Panc1 (cell line): ENCODE data around the gene COMMD10. TPM values are rescaled to one million over a fixed set of nuclear protein-coding genes. Genes with fewer than 3 reads are reported as not detected.

Source experiments
- ATAC-seq: fragments of 200-7000 bp; cut with Tn5 transposase; 2 replicates; pipeline ENCODE4 v1.9.1; 2020; ENCODE audit warnings: mild to moderate bottlenecking, moderate library complexity
- BruUV-seq: library from RNA; stranded (reverse); fragments of 400-500 nt; replicated peaks from 2 replicates; lab custom pipeline; 2021; lab: Mats Ljungman, UMichigan
- CTCF ChIA-PET: fragments of 300-600 bp; sonication (Branson Sonifier 250); formaldehyde crosslinking; loops from one replicate; lab custom pipeline; 2022; ENCODE audit warnings: antibody characterized with exemption; lab: Charles Lee
- POLR2A ChIA-PET: fragments of 300-600 bp; sonication (Branson Sonifier 250); formaldehyde crosslinking; loops from one replicate; lab custom pipeline; 2022; ENCODE audit warnings: antibody characterized with exemption; lab: Charles Lee
- DNase-seq: peaks from one replicate; pipeline ENCODE4 v3.0.0-alpha.2; 2010; ENCODE audit warnings: low read depth, low spot score
- H3K27ac ChIP-seq: 2 replicates; pipeline ENCODE4 v1.5.1; 2011; ENCODE audit warnings: mild to moderate bottlenecking, low read length, inconsistent platforms
- H3K27me3 ChIP-seq: fragments of 200-500 bp; sonication (Bioruptor generic); 2 replicates; pipeline ENCODE4 v1.6.0; 2014; ENCODE audit warnings: low read length, inconsistent platforms; ENCODE audit not compliant: control insufficient read depth, insufficient read depth
- H3K36me3 ChIP-seq: fragments of 200-500 bp; sonication (Bioruptor generic); 2 replicates; pipeline ENCODE4 v1.5.1; 2014; ENCODE audit warnings: inconsistent platforms, mild to moderate bottlenecking, low read length, moderate library complexity; ENCODE audit not compliant: control insufficient read depth, insufficient read depth
- H3K4me1 ChIP-seq: 2 replicates; pipeline ENCODE4 v1.5.1; 2011; ENCODE audit warnings: inconsistent platforms, mild to moderate bottlenecking, low read length, moderate library complexity; ENCODE audit not compliant: control insufficient read depth, insufficient read depth
- H3K4me3 ChIP-seq, 2 experiments: 2 replicates each; pipeline ENCODE4 v1.5.1; 2011 to 2012; ENCODE audit warnings: low read depth in 2 of 2, low read length in 2 of 2, mild to moderate bottlenecking in 2 of 2, inconsistent platforms in 1 of 2, moderate library complexity in 1 of 2
- H3K9me3 ChIP-seq: fragments of 200-500 bp; sonication (Bioruptor generic); 2 replicates; pipeline ENCODE4 v1.5.1; 2014; ENCODE audit warnings: low read depth, mild to moderate bottlenecking, inconsistent platforms, low read length, moderate library complexity; ENCODE audit not compliant: control insufficient read depth, insufficient read depth
- POLR2AphosphoS5 ChIP-seq: IDR thresholded peaks from 2 replicates; pipeline ENCODE4 v1.6.1; 2012; ENCODE audit warnings: mild to moderate bottlenecking, low read depth, low read length, moderate library complexity
- SIN3A ChIP-seq: IDR thresholded peaks from 2 replicates; pipeline ENCODE4 v1.6.1; 2012; ENCODE audit warnings: low read depth, mild to moderate bottlenecking, low read length, moderate library complexity, borderline replicate concordance; ENCODE audit not compliant: insufficient read depth
- TCF7L2 ChIP-seq: IDR thresholded peaks from 2 replicates; pipeline ENCODE4 v1.6.1; 2011; ENCODE audit warnings: mild to moderate bottlenecking, low read depth, low read length, inconsistent platforms
- in situ Hi-C: cut with HindIII; loops from 2 replicates; pipeline ENCODE4 v1.10.0; 2016; ENCODE audit warnings: low sequenced_read_pairs, low pct_unique_long_range_greater_than_20kb
- intact Hi-C: fragments of 100-400 bp; cut with micrococcal nuclease; formaldehyde crosslinking; loops from one replicate; pipeline ENCODE4 v1.10.0; 2022; ENCODE audit not compliant: unreplicated experiment
- total RNA-seq: library from RNA; stranded (reverse); gene quantifications from one replicate; pipeline ENCODE4 v1.2.1, GENCODE V29; 2021; ENCODE audit not compliant: unreplicated experiment
- TF ChIP-seq, protein P1 (sequence below), 2 experiments: IDR thresholded peaks; 2 replicates each; pipeline ENCODE4 v1.6.1; 2011 to 2012; ENCODE audit warnings: low read depth in 2 of 2, control low read depth in 1 of 2, low read length in 1 of 2, mild to moderate bottlenecking in 1 of 2, moderate library complexity in 1 of 2; ENCODE audit not compliant: insufficient read depth in 1 of 2
- TF ChIP-seq, protein P2 (sequence below): fragments of 450-650 bp; IDR thresholded peaks from 2 replicates; pipeline ENCODE4 v1.5.1; 2017; ENCODE audit warnings: mild to moderate bottlenecking

Gene COMMD10
- total RNA-seq, 1 experiment from 2014 or later = 37.9 TPM

DNA sequence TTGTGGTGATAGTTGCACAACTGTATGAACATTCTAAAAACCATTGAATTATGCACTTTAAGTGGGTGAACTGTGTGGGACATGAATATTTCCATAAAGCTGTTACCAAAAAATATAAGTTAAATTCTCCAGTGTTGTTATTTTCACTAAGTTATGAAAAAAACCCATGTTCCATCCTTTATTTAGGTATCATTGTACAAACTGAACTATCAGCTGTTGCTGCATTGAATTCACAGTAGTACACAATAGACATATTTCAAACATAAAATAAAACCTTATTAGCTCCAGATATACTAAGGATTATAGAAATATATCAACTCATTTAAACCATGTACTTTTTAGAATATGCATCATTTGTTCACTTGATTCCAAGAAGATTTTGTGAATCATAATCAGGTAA is 192.1 kb downstream of the COMMD10 start:
- no peak for ATAC-seq
- Histone ChIP-seq H3K9me3 (peaks cover 14% of the 10 kb centered on the region; the same call in 1 of the 2 replicates), H3K4me3 (no peak overlapping the region), H3K36me3 (no peaks in the 10 kb centered on the region), H3K27ac (no peak overlapping the region), H3K4me1 (no peaks in the 10 kb centered on the region), H3K27me3 (no peaks in the 10 kb centered on the region)
- ChIA-PET POLR2A (no interaction called here), CTCF (no interaction called here)
- intact Hi-C loops = no loop called here
- DNase-seq = no peak
- no TSS peak for BruUV-seq
- TF ChIP-seq SIN3A = no peak
- no peak for TF ChIP-seq POLR2AphosphoS5
- no peak for TF ChIP-seq TCF7L2
- TF ChIP-seq, protein P1, sequence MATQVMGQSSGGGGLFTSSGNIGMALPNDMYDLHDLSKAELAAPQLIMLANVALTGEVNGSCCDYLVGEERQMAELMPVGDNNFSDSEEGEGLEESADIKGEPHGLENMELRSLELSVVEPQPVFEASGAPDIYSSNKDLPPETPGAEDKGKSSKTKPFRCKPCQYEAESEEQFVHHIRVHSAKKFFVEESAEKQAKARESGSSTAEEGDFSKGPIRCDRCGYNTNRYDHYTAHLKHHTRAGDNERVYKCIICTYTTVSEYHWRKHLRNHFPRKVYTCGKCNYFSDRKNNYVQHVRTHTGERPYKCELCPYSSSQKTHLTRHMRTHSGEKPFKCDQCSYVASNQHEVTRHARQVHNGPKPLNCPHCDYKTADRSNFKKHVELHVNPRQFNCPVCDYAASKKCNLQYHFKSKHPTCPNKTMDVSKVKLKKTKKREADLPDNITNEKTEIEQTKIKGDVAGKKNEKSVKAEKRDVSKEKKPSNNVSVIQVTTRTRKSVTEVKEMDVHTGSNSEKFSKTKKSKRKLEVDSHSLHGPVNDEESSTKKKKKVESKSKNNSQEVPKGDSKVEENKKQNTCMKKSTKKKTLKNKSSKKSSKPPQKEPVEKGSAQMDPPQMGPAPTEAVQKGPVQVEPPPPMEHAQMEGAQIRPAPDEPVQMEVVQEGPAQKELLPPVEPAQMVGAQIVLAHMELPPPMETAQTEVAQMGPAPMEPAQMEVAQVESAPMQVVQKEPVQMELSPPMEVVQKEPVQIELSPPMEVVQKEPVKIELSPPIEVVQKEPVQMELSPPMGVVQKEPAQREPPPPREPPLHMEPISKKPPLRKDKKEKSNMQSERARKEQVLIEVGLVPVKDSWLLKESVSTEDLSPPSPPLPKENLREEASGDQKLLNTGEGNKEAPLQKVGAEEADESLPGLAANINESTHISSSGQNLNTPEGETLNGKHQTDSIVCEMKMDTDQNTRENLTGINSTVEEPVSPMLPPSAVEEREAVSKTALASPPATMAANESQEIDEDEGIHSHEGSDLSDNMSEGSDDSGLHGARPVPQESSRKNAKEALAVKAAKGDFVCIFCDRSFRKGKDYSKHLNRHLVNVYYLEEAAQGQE (IDR thresholded peaks at IDR 0.05; ENCODE audit: insufficient read depth in 1 of 2, low read depth in 2 of 2, low read length in 1 of 2) = no peak
- TF ChIP-seq, protein P2, sequence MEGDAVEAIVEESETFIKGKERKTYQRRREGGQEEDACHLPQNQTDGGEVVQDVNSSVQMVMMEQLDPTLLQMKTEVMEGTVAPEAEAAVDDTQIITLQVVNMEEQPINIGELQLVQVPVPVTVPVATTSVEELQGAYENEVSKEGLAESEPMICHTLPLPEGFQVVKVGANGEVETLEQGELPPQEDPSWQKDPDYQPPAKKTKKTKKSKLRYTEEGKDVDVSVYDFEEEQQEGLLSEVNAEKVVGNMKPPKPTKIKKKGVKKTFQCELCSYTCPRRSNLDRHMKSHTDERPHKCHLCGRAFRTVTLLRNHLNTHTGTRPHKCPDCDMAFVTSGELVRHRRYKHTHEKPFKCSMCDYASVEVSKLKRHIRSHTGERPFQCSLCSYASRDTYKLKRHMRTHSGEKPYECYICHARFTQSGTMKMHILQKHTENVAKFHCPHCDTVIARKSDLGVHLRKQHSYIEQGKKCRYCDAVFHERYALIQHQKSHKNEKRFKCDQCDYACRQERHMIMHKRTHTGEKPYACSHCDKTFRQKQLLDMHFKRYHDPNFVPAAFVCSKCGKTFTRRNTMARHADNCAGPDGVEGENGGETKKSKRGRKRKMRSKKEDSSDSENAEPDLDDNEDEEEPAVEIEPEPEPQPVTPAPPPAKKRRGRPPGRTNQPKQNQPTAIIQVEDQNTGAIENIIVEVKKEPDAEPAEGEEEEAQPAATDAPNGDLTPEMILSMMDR = no peak
- in situ Hi-C loops = no loop called here

DNA sequence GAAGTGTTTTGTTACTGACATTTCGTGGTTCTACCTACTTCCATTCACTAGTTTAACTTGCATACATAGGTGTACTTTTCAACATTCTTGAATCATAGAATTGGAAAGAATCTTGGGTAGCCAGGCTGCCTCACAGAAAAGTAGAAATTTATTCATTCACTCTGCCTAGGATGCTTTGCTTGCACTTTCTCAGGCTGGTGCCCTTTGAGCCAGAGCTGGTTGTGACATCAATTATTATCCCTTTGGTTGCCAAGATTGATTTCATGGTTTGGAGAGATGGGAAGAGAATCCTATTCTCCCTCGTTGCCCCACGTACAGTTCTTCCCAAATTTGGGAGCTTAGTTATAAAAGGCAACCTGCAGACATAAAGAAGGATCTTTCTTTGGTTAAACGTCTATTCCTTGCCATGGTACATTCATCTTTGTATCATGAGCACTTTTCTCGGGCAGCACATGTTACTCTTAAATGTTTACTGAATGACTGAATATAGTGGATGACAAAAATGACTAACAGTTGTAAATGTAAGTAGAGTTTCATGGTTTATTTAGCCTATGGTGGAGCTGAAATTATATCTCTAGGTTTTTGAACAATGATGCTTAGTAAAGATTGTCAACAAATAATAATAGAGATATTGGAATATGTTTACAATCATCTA is 195.5 kb downstream of the COMMD10 start:
- ChIA-PET POLR2A (no interaction called here), CTCF (no interaction called here)
- BruUV-seq = no TSS peak
- Histone ChIP-seq H3K27me3 (no peaks in the 10 kb centered on the region), H3K36me3 (no peaks in the 10 kb centered on the region), H3K4me3 (no peak overlapping the region), H3K27ac (no peak overlapping the region), H3K4me1 (no peaks in the 10 kb centered on the region), H3K9me3 (peaks cover 14% of the 10 kb centered on the region; the same call in 1 of the 2 replicates)
- ATAC-seq (no peak), DNase-seq (no peak)
- intact Hi-C loops (no loop called here), in situ Hi-C loops (no loop called here)
- no peak for TF ChIP-seq TCF7L2
- TF ChIP-seq, protein P1 (IDR thresholded peaks at IDR 0.05; ENCODE audit: insufficient read depth in 1 of 2, low read depth in 2 of 2, low read length in 1 of 2) = no peak
